Upper lobe of left lung (tissue), 4 donors: Measurements from ENCODE around the gene AXDND1.

Source experiments
- CTCF ChIP-seq, 6 experiments: fragments of 450-650 bp in 4 of 6; fragments of 200-600 bp in 2 of 6; sonication (generic) in 2 of 6; IDR thresholded peaks; one replicate each; pipeline ENCODE4 v1.5.1; 2016 to 2019; ENCODE audit warnings: antibody characterized with exemption in 6 of 6
- EP300 ChIP-seq, 4 donors: sonication (generic); formaldehyde crosslinking; IDR thresholded peaks; one replicate each; pipeline ENCODE4 v1.5.1; 2017; ENCODE audit warnings: antibody characterized with exemption in 4 of 4, control low read depth in 2 of 4
- POLR2A ChIP-seq, 4 donors: fragments of 450-650 bp; IDR thresholded peaks; one replicate each; pipeline ENCODE4 v1.5.1; 2016 to 2017; ENCODE audit warnings: antibody characterized with exemption in 4 of 4, mild to moderate bottlenecking in 2 of 4
- POLR2AphosphoS5 ChIP-seq, 2 donors: sonication (generic); formaldehyde crosslinking; IDR thresholded peaks; one replicate each; pipeline ENCODE4 v1.5.1; 2017; ENCODE audit warnings: antibody characterized with exemption in 2 of 2

- TF ChIP-seq POLR2A (IDR thresholded peaks at IDR 0.05): no peak
- TF ChIP-seq CTCF (IDR thresholded peaks at IDR 0.05): no peak
- no peak for TF ChIP-seq EP300 (IDR thresholded peaks at IDR 0.05)
- TF ChIP-seq POLR2AphosphoS5 (IDR thresholded peaks at IDR 0.05): no peak
Observed at GRCh38 chr1:179493323-179493722, 127.6 kb downstream of the AXDND1 start.
